Measurements from ENCODE around the gene OSBPL3.

Gene OSBPL3

GRCh38 chr7:24847754-24848153, 132.2 kb downstream of the OSBPL3 start:
- no peak for DNase-seq (ENCODE audit: low read depth)
- TF ChIP-seq CTCF (conservative IDR thresholded peaks at IDR 0.05; ENCODE audit: low read depth, low read length): no peak
- no peak overlapping the region for H3K4me3 ChIP-seq (ENCODE audit: low read depth, low read length)

DNA sequence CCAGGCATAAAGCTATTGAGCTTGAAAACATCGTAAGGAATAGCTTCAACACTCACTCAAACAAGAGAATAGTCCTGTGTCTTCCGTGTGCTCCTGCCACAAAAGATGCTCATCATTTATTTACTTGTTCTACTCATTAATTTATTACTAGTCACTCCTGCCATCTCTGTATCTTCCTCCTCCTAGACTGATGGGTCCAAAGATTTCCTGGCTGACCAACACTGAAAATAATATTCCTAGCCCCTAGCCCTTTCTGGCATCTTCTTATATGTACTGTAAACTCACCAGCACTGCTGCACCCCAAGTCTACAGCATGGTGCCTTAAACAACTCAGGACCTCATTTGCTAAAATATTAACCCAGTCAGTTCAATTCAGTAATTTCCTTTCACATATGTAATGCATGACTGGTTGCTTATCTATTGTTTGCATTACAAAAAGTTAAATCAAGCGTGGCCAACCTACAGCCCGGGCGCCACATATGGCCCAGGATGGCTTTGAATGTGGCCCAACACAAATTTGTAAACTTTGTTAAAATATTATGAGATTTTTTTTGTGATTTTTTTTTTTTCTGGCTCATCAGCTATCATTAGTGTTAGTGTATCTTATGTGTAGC, 136.1 kb downstream of the OSBPL3 start:
- no peak for TF ChIP-seq CTCF (conservative IDR thresholded peaks at IDR 0.05; ENCODE audit: low read depth, low read length)
- no peak for DNase-seq (ENCODE audit: low read depth)
- no peak overlapping the region for H3K4me3 ChIP-seq (ENCODE audit: low read depth, low read length)

- no peak overlapping the region for H3K4me3 ChIP-seq (ENCODE audit: low read depth, low read length)
- DNase-seq (ENCODE audit: low read depth): peak; percentile 30
Measured at GRCh38 chr7:24842449-24843241, 137.3 kb downstream of the OSBPL3 start.

DNA sequence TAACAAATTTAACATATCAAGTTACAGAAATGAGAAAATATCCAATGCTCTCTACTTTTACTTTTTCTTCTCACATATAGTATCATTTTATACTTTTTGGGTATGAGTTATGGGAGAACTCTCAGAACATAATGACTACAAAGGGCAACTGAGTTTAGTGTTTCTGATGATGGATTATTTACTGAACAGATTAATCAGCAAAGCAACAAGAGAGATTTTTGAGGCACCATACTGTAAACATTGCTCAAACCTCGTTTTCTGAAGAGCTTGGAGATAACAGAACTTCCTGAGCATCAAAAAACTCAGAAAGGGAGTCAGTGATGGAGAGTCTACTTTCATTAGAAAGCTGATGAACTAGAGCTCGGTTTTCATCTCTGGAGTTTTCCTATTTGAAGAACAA, 137.9 kb downstream of the OSBPL3 start:
- TF ChIP-seq CTCF (conservative IDR thresholded peaks at IDR 0.05; ENCODE audit: low read depth, low read length): no peak
- no peak for DNase-seq (ENCODE audit: low read depth)
- H3K4me3 ChIP-seq (ENCODE audit: low read depth, low read length): no peak overlapping the region

More at GRCh38 chr7:24842449-24843241, 137.3 kb downstream of the OSBPL3 start:
- TF ChIP-seq CTCF (conservative IDR thresholded peaks at IDR 0.05; ENCODE audit: low read depth, low read length): no peak

GRCh38 chr7:24840563-24840962, 139.4 kb downstream of the OSBPL3 start:
- TF ChIP-seq CTCF (conservative IDR thresholded peaks at IDR 0.05; ENCODE audit: low read depth, low read length): no peak

GRCh38 chr7:24836084-24836483, 143.9 kb downstream of the OSBPL3 start:
- no peak overlapping the region for H3K4me3 ChIP-seq (ENCODE audit: low read depth, low read length)
- TF ChIP-seq CTCF (conservative IDR thresholded peaks at IDR 0.05; ENCODE audit: low read depth, low read length): no peak
- no peak for DNase-seq (ENCODE audit: low read depth)

More at GRCh38 chr7:24840563-24840962, 139.4 kb downstream of the OSBPL3 start:
- DNase-seq (ENCODE audit: low read depth): no peak
- no peak overlapping the region for H3K4me3 ChIP-seq (ENCODE audit: low read depth, low read length)

Data from choroid plexus epithelial cell (primary cell).